ENCODE results near the gene ULK4.
"Not testable (repeated sequence)": the region's sequence is repeated elsewhere in the genome, so short reads cannot be mapped to it uniquely, and the experiment has no call there.

The ULK4 gene

GRCh38 chr3:41683666-41684350 lies 278.1 kb downstream of the ULK4 start:
- H3K4me3 ChIP-seq (ENCODE audit: low read depth, low read length), result no peak overlapping the region
- TF ChIP-seq CTCF (IDR thresholded peaks at IDR 0.05; ENCODE audit: insufficient read depth, low read depth, low read length, missing control alignments), result no peak
- no peak for DNase-seq (ENCODE audit: low read depth)

DNA sequence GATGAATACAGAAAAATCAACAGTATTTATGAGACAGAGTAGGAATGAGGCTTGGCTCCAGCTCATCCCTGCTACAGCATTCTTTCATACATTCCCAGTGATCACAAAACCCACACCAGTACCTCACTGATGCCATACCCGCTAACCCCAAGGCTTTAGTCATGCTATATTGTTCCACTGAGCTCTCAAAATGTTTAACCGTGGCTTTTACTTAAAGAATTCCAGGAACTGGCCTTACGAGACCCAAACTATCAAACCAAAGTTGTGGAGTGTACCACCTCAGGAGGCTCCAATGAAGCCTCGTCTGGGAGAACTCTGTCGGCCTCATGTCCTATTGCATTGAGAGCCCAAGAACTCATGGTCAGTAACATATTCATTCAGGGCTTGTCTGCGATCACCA lies 278.9 kb downstream of the ULK4 start:
- H3K4me3 ChIP-seq (ENCODE audit: low read depth, low read length), result no peak overlapping the region
- DNase-seq (ENCODE audit: low read depth), result no peak
- TF ChIP-seq CTCF (IDR thresholded peaks at IDR 0.05; ENCODE audit: insufficient read depth, low read depth, low read length, missing control alignments), result no peak

DNA sequence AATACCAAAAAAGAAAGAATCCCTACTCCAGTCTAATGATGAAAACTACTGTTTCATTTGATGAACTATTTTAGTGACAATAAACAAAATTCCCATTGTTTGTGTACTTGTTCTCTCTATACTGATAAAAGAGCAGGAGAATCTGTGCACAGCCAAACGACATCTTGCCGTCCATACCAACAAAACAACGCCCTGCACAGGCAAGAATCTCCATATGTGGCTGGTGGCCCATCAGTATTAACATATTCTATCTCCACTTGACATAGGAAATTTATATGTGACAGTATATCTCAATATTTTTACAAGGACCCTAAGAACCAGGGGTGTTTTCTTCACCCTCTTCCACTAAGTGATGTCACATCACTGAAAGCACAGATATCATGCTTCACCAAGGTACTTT lies 279.5 kb downstream of the ULK4 start:
- TF ChIP-seq CTCF (IDR thresholded peaks at IDR 0.05; ENCODE audit: insufficient read depth, low read depth, low read length, missing control alignments), result no peak
- no peak overlapping the region for H3K4me3 ChIP-seq (ENCODE audit: low read depth, low read length)
- no peak for DNase-seq (ENCODE audit: low read depth)

DNA sequence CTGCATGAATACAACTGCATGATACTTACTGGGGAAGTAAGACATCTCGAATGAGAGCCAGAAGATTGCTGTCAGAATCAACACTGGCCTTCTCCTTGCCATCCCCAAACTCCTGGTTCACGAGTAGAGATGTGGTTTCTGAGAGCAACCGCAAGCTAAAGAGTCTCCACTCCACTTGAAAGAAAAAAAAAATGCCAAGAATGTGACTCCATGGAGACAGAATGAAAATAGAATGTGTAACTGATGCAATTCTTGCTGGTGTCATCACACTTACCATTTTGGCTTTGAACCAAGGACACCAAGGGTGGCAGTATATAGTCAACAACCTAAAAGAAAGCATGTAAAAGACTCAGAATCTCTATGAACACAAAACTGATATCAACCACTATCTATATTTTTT lies 280.4 kb downstream of the ULK4 start:
- H3K4me3 ChIP-seq (ENCODE audit: low read depth, low read length), result no peak overlapping the region
- no peak for DNase-seq (ENCODE audit: low read depth)
- TF ChIP-seq CTCF (IDR thresholded peaks at IDR 0.05; ENCODE audit: insufficient read depth, low read depth, low read length, missing control alignments), result no peak

GRCh38 chr3:41679374-41679773 lies 282.5 kb downstream of the ULK4 start:
- no peak for TF ChIP-seq CTCF (IDR thresholded peaks at IDR 0.05; ENCODE audit: insufficient read depth, low read depth, low read length, missing control alignments)
- no peak for DNase-seq (ENCODE audit: low read depth)
- H3K4me3 ChIP-seq (ENCODE audit: low read depth, low read length), result no peak overlapping the region

GRCh38 chr3:41675102-41675501 lies 286.8 kb downstream of the ULK4 start:
- not testable (repeated sequence) for DNase-seq (ENCODE audit: low read depth); H3K4me3 ChIP-seq (ENCODE audit: low read depth, low read length)

DNA sequence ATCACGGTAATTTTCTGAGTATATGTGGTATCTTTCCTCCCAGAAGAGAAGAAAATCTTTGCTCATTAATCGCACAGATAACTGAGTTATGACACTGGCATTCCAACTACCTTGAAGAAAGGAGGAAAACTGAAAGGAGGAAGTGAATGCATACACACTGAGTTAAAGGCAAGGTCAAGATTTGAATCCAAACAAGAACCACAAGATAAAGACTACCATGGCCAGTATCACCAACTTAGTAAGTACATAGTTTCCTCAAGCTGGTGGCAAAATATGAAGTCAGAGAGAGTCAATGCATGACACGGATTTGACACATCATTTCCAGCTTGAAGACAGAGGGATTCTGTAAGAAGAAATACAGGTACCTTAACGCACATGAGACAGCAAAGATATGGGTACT lies 287.5 kb downstream of the ULK4 start:
- TF ChIP-seq CTCF (IDR thresholded peaks at IDR 0.05; ENCODE audit: insufficient read depth, low read depth, low read length, missing control alignments), result no peak
- DNase-seq (ENCODE audit: low read depth), result no peak
- no peak overlapping the region for H3K4me3 ChIP-seq (ENCODE audit: low read depth, low read length)
